Stimulated activated CD4-positive, alpha-beta T cell treated with anti-CD3 and anti-CD28 coated beads, Interleukin-4, amount 100 ng/mL, for 48 hours (primary cell): ENCODE results near the gene CYB561D1.
A peak's percentile ranks its signal among the peaks of the same experiment; 100 is the strongest.

Experiments used
- DNase-seq, 2 donors: peaks; one replicate each; pipeline ENCODE4 v3.0.0-alpha.2; 2020; ENCODE audit warnings: low read depth in 2 of 2

The CYB561D1 gene

DNA sequence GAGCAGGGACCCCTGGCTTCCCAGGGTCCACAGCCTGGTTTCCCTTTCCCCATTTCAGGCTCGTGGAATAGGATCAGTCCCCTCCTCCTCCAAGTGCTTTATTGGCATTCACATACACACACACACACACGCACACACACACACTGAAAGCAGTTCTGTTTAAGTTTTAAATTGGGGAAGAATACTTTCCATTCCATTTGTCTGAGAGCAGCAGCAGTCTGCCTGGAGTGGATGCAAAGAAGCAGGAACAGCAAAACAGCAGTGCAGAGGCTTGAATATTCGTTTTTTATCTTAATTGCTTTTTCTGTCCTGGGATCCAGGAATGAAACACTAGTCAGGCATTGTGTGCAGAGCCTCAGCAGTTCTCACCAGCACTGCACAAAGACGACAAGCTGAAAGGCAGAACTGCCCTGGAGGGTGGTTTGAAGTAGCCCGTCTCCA, 7.1 kb downstream of the CYB561D1 start:
- no peak for DNase-seq

DNA sequence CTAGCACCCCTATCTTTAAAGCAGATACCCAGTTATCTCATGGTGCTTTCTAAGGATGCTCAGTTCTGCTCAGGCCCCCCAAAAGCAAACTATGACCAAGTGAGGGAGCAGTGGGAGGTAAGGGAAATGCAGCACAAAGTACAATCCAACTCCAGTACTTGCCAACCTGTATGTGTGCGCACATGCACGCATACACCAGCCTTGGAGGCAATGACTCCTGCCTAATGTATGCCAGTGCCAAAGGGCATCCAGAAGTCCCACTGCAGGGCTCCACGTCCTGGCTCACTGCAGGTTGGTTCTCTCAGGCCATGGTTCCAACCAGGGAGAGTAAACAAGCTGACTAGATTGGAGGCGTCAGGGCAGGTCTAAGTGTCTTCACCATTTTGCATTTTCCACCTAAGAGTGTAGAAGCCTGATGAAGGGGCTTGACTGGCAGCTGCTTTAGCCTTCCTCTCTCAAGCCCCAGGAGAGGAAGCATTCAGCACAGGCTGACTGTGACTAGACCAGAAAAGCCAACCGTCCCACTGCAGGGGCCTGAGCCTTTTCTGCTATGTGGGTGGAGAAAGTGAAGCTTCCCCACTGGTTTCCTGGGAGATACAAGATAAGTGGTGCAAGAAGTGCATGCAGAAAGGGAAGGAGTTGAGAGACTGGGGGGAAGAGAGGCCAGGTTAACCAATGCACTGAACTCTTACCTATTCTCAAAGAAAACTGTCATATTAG, 7.9 kb downstream of the CYB561D1 start:
- no peak for DNase-seq

DNA sequence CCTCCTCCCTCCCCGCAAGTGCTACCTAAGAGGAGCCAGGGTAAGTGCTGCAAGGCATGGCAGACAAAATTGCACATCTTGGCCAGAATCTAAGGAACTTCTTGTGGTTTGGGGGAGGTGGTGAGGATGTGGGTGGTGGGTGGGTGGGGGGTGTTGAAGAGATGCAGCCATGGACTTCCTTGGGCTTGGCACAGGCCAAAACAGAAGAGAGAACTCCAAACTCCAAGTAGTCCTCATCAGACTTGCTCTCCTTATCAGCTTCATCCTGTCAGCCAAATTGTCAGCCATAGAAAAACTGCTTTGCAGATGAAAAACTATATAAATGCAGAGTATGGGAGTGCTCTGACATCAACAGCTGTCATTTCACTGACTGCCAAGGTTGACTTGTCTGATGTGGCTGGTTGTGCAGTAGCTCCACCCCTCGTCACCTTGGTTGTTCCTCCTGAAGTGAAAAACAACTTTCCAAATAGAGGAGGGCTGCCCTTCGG, 8.5 kb downstream of the CYB561D1 start:
- DNase-seq, result no peak

DNA sequence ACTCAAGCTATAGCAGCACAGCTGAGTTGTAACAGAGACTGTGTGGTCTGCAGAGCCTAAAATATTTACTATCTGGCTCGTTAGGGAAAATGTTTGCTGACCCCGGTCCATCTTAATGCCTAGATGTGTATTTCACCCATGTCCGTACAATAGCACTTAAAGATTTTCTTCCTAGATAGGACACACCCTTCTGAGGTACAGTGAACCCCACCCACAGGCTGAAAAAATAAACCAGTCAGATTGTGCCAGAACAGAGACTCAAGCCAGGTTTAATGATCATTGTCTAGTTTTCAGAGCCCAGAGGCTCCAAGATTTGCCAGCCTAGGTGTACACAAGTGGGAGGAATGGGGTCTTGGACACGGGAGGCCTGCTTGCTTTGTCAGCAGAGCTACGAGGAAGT, 10.0 kb downstream of the CYB561D1 start:
- DNase-seq, result no peak

DNA sequence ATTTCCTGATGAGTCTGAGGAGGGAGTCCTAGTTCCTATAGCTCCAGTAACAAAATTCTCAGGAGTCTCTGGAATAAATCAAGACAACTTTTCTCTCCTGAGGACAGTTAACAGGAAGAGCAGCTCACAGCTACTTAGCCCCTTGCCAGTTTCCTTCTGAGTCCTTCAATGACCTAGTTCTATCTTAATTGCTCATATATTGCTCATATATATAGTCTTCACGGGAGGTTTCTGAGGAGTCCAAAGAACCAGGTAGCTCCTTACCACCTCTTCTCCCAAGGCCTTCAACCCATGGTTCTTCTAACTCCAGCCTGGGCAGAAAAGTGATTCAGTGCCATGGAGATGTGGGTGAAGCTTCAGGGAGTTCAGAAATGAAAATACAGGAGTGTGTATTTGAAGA, 11.1 kb downstream of the CYB561D1 start:
- DNase-seq, result no peak

DNA sequence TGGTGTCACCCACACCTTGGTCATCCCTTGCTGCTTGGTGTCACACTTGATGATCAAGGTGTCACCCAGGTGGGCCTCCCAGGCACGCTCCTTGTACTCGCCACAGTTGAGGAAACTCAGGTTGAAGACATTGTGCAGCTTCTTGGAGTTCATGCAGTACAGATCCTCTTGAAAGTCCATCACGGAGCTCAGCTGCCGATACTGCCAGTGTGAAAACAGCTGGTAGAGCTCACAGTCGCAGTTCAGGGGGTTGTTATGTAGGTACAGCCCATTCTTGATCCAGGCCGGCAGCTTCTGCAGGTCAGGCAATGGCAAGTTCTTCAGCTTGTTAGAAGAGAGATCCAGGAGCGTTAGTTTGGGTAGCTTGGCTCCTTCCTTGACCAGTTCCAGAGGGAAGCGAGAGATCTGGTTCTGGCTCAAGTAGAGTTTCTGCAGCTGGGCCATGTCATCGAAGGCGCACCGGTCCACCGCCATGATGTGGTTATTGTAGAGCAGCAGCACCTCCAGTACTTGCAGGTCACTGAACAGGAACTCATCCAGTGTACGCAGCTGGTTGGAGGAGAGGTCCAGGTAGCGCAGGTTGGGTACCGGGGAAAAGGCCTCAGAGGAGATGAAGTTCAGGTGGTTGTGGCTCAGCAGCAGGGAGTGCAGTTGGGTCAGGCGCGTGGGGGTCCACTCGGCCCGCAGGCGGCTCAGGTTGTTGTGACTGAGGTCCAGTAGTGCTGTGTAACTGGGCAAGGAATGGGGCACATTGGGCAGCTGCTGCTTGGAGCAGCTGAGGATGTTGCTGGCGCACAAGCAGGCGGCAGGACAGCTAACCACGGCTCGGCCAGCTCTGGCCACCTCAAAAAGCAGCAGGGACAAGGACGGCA, 14.3 kb downstream of the CYB561D1 start:
- DNase-seq, result no peak

DNA sequence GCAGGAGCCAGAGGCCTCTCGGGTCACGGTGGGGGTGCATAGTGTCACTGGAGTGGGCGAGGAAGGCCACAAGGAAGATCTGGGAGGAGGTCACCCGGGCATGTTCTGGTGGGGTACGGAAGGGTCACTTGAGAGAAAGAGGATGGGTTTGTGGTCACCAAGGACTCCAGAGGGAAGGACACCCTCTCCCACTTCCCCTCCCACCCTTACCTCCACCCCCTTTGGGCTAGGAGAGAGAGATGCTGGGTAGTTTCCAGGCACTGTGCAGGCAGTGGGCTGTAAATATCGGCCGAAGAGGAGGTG, 14.9 kb downstream of the CYB561D1 start:
- DNase-seq, result no peak

DNA sequence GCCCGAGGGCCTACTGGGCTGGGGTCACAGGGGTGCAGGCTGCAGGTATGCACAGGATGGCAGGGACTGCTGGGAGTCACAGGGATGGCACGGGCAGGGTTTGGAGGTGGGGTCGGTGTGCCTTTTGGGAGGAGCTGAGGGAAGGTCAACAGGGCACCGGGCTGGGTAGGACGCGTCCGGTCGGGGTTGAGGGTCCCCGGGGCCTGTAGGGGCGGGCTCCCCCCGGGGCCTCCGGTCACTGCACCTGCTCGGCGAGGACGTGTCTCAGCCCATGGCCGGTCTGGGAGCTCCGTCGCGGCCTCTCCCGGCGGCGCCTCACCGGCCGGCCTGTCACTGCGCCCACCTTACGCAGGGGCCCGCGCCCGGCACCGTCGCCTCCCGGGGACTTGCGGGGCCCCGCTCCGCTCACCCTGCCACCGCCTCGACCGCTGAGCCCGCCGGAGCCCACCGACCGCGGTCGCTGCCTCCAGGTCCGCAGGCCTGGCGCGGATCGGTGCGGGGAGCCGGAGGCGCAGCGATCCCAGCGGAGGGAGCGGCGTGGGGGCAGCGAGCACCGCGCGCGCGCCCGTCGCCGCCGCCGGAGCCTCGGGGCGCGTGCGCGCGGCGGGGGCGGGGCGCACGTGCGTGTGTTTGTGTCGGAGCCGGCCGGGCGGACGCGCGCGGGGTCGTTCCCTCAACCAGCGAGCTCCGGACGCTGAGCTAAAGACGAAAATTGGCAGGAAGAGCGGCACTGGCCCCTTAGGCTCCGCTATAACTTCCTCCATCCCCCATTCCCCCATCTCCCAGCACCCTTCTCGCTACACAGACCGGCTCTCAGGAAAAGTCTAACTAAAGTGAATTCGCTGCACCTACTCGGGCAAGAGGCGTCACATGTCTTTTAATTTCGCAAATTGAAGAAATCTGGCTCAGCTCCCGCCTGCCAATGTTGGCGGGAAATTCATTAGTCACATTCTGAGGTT, 15.6 kb downstream of the CYB561D1 start, which contains the start of gene AMIGO1:
TSS of gene AMIGO1 (minus strand) at position 552 of the 959 bp plus-strand sequence. CDS start 815 bp downstream, outside the sequence.
- DNase-seq, result peak; percentile 45 to 63

DNA sequence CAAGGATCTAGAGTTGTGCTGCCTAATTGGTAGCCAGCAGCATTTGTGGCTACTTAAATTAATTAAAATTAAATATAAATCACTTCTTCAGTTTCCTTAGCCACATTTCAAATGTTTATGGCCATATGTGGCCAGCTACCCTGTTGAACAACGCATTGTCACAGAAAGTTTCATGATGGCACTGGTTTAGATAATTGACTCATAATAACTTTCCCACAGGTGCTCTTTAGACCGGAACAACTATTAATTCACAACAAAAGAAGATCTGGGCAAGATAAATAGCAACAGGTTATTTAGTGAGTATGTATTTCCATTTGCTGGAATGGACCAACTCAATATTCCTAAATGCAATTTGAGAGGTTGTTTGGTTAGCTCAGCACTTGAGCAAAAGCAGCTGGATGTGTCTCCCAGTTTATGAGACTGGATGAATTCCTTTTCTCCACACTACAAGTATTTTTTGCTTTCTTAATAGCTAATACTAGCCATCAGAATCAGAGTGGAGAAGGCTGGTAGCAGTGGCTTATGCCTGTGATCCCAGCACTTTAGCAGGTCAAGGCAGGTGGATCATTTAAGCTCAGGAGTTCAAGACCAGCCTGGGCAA, 19.3 kb downstream of the CYB561D1 start:
- no peak for DNase-seq

DNA sequence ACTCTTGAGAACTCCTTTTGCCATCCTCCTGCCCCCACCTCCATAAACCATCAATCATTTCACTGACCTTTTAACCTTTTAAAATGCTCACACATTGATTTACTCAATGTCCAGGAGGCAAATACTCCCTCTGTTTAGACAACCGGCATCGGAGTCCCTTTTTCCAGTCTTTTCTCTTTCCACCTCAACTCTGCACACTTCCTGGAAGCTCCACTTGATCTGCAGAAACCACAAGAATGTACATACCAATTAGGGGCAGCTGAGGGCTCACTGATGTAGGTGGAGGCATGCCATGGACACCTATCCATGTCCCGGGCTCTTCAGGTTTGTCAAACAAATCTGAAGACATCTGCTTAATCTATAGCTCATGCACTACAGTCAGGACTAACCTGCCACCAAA, 21.0 kb downstream of the CYB561D1 start:
- no peak for DNase-seq

DNA sequence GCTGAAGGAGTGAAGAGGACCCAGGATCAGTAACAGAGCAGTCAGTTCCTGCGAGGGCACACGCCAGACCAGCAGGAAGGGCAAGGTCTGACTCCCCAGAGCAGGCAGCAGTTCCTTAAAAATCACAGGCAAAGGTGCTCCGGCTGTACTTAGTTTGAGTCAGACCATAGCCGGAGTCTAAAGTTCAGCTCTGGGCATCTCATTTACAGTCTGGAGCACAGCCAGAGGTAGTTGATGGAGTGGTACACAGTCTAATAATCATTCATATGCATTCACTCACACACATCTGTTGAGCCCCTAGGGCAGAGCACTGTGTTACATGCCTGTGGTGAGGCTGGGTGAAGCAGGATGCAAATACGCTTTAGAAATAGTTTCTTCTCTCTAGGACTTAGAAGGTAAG, 23.0 kb downstream of the CYB561D1 start:
- no peak for DNase-seq

DNA sequence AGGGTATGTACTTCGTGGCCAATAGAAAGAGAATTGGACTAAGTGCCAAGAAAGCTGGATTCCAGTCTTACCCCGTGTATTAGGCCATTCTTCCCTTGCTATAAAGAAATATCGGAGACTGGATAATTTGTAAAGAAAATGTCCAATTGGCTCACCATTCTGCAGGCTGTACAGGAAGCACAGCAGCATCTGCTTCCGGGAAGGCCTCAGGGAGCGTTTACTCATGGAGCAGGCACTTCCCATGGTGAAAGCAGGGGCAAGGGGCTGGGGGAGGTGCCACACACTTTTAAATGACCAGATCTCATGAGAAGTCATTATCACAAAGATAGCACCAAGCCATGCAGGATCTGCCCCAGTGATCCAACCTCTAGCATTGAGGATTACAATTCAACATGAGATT, 23.4 kb downstream of the CYB561D1 start:
- no peak for DNase-seq

DNA sequence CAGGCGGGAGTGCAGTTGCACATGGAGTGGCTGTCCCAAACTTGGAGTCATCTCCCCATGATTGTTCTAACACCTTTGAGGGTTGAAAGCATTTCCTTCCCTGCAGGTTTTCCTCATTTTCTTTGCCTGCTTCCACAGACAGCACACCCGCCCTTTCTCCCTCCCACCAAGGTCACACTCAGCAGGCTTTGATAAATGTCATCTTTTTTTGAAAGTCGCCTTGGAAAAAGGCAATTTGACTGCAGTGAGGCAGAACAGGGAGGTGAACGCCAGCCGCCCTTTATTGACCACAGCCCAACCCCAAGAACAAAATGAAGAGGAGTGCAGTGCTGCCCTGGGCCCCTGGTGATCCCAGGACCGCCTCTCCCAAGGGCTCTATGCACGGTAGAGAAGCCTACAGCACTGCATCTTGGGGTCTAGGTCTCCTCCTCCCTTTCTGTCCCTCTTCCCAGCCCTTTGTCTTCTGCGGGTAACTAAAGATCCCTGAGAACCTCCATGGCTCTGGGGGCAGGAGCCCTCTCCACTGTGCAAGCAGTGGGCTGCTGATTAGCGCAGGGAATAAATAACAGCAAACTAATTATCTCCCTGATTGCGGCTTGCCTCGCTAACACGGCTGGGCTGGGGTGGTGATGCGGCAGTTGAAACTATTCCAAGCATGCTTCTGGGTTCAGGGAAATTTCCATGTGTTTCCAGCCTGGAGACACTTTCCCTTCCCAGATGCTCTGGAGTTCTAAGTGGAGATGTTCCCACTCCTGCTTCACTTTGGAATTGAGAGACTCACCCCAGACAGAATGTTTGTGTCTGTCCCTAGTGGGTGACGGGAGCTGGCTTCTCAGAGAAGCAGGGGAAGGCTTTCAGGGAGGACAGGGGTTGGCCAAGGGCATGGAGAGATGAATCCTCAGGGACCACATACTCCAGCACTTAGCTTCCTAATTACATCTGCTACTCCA, 27.4 kb downstream of the CYB561D1 start:
- no peak for DNase-seq

DNA sequence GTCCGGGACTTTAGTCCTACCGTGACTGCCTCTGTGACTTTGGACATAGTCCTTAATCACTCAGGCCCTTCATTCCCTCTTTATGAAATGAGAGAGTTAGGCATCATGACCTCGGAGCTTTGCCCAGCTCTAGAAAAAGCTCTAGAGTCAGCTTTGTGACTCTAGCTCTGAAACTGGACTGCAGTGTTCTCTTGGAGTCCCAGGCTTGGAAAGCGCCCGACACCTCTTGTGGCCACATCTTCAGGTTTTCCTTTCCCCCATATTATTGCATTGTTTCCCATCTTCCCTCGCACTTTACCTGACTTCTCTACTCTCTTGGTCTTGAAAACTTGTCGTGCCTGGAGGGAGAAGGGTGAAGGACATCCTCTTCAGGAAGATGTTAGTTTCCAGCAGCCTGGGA, 28.1 kb downstream of the CYB561D1 start:
- DNase-seq, result no peak

DNA sequence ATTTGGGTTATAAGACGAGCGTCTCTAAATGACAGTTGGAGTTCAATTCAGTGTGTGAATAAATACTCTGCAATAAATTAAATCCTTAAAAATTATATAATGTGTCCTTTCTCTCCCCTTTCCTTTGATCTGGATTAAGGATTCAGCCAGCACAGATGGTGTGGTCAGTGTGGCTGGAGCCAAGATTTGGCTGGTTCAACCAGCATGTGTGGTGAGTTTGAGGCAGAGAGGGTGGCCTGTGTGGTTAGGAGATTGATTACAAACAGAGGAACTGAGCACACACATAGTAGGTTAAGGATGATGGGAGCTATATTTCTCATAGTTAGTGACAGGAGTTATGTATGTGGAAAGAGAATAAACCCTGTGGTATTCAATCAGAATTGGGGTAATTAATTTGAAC, 29.8 kb downstream of the CYB561D1 start:
- no peak for DNase-seq

DNA sequence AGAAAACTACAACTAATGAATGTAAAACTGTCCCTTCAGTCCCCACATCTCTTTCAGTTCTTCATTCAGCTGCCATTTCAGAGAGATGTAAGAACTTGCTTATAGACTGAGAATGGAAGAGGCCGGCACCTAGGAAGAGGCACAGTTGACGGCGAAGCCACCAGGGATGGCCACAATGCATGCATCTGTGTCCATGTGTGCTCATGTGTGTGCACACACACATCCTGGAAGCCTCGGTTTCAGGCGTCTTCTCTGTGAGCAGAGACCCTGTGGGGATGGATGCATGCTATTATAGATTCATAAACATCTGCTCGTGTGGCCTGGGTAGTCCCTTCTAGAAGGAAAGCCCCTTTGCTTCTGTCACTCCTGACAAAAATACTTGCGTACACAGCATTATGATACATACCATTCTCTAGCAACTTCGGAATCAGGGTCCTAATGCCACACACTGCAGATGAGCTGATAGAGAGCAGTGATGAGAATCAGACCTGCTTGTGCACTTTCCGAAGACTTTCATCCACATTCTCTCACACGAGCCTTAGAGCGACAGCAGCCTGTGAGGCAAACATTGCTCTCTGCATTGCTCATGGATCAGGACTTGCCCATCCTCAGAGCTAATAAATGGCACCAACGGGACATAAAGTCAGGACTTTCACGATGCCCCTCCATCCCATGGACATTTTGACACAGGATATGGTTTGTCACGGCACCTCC, 33.4 kb downstream of the CYB561D1 start:
- no peak for DNase-seq

DNA sequence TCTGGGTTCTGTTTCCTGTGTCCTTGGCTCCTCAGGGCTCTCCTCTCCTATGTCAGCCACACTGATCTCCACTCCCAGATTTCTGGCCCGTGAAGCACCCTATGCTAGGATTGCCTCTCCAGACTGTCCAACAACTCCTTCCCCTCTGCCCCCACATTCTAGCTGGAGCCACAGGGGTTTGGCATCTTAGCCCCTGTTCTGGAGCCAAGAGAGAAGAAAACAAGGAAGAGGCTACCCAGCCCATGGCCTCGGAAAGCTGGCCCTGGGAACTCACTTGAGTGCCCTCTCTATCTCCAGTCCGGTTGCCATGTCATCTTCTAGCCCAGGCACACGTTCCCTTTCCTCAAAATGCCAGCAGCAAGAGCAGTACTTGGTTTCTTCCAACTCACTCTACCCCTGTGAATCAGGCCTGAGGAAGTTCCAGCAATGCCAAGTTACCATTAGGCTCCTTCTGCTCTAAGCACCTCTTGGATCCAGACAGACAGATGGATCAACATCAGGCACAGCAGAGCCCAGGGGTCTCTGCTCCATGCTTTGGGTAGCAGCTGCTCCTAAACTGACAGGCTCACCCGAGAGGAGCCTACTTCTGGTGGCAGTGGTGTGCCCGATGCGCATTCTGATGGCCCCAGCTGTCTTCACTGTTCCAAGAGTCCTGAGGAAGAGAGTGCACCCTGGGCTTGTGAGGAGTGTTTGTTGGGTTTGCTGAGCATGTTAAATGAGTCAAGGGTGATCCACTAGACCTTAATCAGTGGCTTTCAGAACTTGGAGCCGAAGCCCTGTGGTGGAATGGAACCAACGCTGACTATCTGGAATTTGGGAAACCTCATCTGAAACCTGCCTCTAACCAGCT, 34.2 kb downstream of the CYB561D1 start:
- no peak for DNase-seq

DNA sequence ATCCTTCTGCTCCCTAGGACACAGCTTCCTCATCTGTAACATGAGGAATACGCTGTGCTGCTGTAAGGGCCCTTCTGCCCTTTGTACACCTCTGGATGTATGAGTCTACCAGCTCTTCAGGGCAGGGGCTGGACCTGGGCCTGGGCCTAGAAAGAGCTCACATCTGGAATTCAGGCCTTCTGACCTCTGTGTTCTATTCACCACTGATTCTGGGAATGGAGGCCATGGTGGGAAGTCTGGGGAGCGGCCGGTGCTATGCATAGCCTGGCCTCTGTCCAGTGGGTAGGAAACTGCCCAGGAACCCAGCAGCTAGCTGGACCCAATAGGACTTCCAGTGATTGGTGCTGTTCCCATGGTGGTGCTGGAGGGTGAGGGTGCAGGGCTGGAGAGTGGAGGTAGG, 34.8 kb downstream of the CYB561D1 start:
- DNase-seq, result no peak
